GM12878 (cell line): ENCODE results near the gene PPP6R1. TPM values are rescaled to one million over a fixed set of nuclear protein-coding genes. Genes with fewer than 3 reads are reported as not detected.

ENCODE experiments used
- ASH2L ChIP-seq: fragments of 300-600, 200-600 bp; sonication (generic); IDR thresholded peaks from 2 replicates; pipeline ENCODE4 v1.6.1; 2017; ENCODE audit warnings: low read depth, mild to moderate bottlenecking, borderline replicate concordance
- BMI1 ChIP-seq: fragments of 450-650 bp; IDR thresholded peaks from 2 replicates; pipeline ENCODE4 v1.6.1; 2016; ENCODE audit warnings: mild to moderate bottlenecking, moderate library complexity, borderline replicate concordance
- CBFB ChIP-seq: IDR thresholded peaks from 2 replicates; pipeline ENCODE4 v1.6.1; 2016; ENCODE audit warnings: antibody characterized with exemption, low read depth
- ELK1 ChIP-seq: IDR thresholded peaks from 2 replicates; pipeline ENCODE4 v1.6.1; 2012; ENCODE audit warnings: low read depth, low read length, improper control_type of control experiment
- HDAC2 ChIP-seq: fragments of 200-600 bp; sonication (generic); IDR thresholded peaks from 2 replicates; pipeline ENCODE4 v1.6.1; 2017
- NKRF ChIP-seq: fragments of 450-650 bp; conservative IDR thresholded peaks from 2 replicates; pipeline ENCODE4 v1.6.1; 2017; ENCODE audit warnings: mild to moderate bottlenecking, moderate library complexity
- POLR2AphosphoS2 ChIP-seq: IDR thresholded peaks from 2 replicates; pipeline ENCODE4 v1.6.1; 2011; ENCODE audit warnings: low read depth, mild to moderate bottlenecking, low read length, improper control_type of control experiment, moderate library complexity
- POU2F2 ChIP-seq: IDR thresholded peaks from 3 replicates; pipeline ENCODE4 v1.6.1; 2011; ENCODE audit warnings: low read depth, mild to moderate bottlenecking, low read length, borderline replicate concordance
- RAD21 ChIP-seq: IDR thresholded peaks from 2 replicates; pipeline ENCODE4 v1.6.1; 2011; ENCODE audit warnings: mild to moderate bottlenecking, low read depth, low read length, moderate library complexity; ENCODE audit not compliant: insufficient read depth
- RB1 ChIP-seq: fragments of 450-650 bp; formaldehyde crosslinking; IDR thresholded peaks from 2 replicates; pipeline ENCODE4 v1.6.1; 2017; ENCODE audit warnings: mild to moderate bottlenecking, borderline replicate concordance
- SREBF2 ChIP-seq: IDR thresholded peaks from 2 replicates; pipeline ENCODE4 v1.6.1; 2012; ENCODE audit warnings: mild to moderate bottlenecking, low read length
- TCF7 ChIP-seq: IDR thresholded peaks from 2 replicates; pipeline ENCODE4 v1.6.1; 2014; ENCODE audit warnings: antibody characterized with exemption, borderline replicate concordance
- polyA plus RNA-seq, 11 experiments: library from polyadenylated mRNA; depleted of rRNA in 4 of 11; unstranded in 6 of 11; stranded (reverse) in 5 of 11; fragments of >200 nt; fragmentation: Nextera tagmentation in 4 of 11; fragmentation: Illumina TruSeq in 1 of 11; extraction: Ambion mirVana in 4 of 11; extraction: Trizol in 1 of 11; gene quantifications; 1 replicate in 1 of 11; 2 replicates in 10 of 11; pipeline versions ENCODE4 v1.2.1 to v1.2.3, GENCODE V29; 2011 to 2016; ENCODE audit warnings: inconsistent platforms in 2 of 11, missing spikeins in 2 of 11, low read depth in 1 of 11
- total RNA-seq, 4 experiments: library from RNA; depleted of rRNA in 3 of 4; stranded (reverse); fragments of >200 nt in 3 of 4; fragmentation: Illumina TruSeq in 1 of 4; extraction: Trizol in 1 of 4; gene quantifications; 2 replicates each; pipeline versions ENCODE4 v1.2.1 to v1.2.3, GENCODE V29; 2013 to 2021
- TF ChIP-seq, protein P1 (sequence below): fragments of 450-650 bp; IDR thresholded peaks from 2 replicates; pipeline ENCODE4 v1.6.1; 2017; ENCODE audit warnings: low read depth, mild to moderate bottlenecking, moderate library complexity
- TF ChIP-seq, protein P2 (sequence below), 3 experiments: IDR thresholded peaks in 2 of 3; conservative IDR thresholded peaks in 1 of 3; 2 replicates each; pipeline ENCODE4 v1.5.1; 2011; ENCODE audit warnings: low read depth in 3 of 3, low read length in 3 of 3, mild to moderate bottlenecking in 3 of 3, control low read depth in 2 of 3, moderate library complexity in 2 of 3, inconsistent platforms in 1 of 3, mixed read lengths in 1 of 3; ENCODE audit not compliant: control insufficient read depth in 2 of 3, insufficient read depth in 1 of 3; ENCODE audit errors: extremely low read depth in 1 of 3
- TF ChIP-seq, protein P3 (sequence below): fragments of 450-650 bp; IDR thresholded peaks from 2 replicates; pipeline ENCODE4 v1.6.1; 2017; ENCODE audit warnings: mild to moderate bottlenecking, low read depth, inconsistent platforms; ENCODE audit not compliant: poor library complexity, severe bottlenecking

The PPP6R1 gene
- total and polyA plus RNA-seq, 10 of the 15 experiments (the other 5 are each of a cell fraction or from before 2014, with no cell fraction given): 0.80 to 173 (median 63.7) TPM

DNA sequence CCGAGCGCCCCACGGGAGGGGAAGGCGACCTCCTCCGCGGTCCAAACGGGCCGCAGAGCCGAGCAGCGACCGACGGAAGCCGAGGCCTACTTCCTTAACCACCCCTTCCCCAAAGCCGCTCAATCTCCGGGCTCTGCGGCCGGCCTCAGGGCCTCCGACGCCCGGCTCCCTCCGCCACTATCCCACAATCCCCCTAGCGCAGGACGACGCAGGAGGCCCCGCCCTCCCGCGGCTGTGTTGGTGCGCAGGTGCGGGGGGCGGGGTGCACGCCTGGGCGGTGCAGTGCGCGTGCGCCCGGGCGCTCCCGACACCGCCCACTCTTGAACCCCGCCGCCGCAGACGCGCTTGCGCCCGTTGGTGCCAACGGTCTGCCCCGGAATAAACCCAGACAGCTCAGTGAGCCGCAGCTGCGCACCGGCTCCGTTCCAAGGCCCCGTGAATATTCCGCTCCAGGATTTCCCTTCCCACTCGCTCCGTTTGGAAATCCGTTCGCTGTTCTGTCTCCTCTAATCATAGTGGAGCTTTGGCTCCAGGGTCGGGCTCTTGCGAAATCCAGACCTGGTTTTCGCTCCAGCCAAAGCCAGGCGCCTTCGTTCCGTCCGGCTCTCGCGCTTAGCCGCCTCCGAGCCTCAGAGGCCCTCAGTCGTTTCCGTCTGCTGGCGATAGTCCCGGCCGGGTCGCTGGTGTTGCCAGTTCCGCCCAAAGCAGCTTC is at the start of gene PPP6R1 (continued):
- TF ChIP-seq, protein P1, sequence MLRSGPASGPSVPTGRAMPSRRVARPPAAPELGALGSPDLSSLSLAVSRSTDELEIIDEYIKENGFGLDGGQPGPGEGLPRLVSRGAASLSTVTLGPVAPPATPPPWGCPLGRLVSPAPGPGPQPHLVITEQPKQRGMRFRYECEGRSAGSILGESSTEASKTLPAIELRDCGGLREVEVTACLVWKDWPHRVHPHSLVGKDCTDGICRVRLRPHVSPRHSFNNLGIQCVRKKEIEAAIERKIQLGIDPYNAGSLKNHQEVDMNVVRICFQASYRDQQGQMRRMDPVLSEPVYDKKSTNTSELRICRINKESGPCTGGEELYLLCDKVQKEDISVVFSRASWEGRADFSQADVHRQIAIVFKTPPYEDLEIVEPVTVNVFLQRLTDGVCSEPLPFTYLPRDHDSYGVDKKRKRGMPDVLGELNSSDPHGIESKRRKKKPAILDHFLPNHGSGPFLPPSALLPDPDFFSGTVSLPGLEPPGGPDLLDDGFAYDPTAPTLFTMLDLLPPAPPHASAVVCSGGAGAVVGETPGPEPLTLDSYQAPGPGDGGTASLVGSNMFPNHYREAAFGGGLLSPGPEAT: peak; percentile 98
- TF ChIP-seq ASH2L: no peak
- peak; percentile 60 for TF ChIP-seq CBFB
- peak; percentile 83 for TF ChIP-seq POU2F2
- no peak for TF ChIP-seq BMI1
- no peak; the same call in none of the 2 replicates for TF ChIP-seq NKRF
- TF ChIP-seq RB1: peak; percentile 91; the same call in 1 of the 2 replicates
- TF ChIP-seq, protein P2, sequence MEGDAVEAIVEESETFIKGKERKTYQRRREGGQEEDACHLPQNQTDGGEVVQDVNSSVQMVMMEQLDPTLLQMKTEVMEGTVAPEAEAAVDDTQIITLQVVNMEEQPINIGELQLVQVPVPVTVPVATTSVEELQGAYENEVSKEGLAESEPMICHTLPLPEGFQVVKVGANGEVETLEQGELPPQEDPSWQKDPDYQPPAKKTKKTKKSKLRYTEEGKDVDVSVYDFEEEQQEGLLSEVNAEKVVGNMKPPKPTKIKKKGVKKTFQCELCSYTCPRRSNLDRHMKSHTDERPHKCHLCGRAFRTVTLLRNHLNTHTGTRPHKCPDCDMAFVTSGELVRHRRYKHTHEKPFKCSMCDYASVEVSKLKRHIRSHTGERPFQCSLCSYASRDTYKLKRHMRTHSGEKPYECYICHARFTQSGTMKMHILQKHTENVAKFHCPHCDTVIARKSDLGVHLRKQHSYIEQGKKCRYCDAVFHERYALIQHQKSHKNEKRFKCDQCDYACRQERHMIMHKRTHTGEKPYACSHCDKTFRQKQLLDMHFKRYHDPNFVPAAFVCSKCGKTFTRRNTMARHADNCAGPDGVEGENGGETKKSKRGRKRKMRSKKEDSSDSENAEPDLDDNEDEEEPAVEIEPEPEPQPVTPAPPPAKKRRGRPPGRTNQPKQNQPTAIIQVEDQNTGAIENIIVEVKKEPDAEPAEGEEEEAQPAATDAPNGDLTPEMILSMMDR (IDR thresholded peaks at IDR 0.05 in 2 of 3, conservative IDR thresholded peaks at IDR 0.05 in 1 of 3; ENCODE audit: control insufficient read depth in 2 of 3, extremely low read depth in 1 of 3, insufficient read depth in 1 of 3, low read depth in 3 of 3, low read length in 3 of 3): no peak
- TF ChIP-seq TCF7: no peak
- TF ChIP-seq POLR2AphosphoS2: peak; percentile 82; the same call in 1 of the 2 replicates
- TF ChIP-seq ELK1: peak; percentile 9
- TF ChIP-seq HDAC2: no peak; the same call in 1 of the 2 replicates
- no peak for TF ChIP-seq RAD21
- no peak for TF ChIP-seq SREBF2
- TF ChIP-seq, protein P3, sequence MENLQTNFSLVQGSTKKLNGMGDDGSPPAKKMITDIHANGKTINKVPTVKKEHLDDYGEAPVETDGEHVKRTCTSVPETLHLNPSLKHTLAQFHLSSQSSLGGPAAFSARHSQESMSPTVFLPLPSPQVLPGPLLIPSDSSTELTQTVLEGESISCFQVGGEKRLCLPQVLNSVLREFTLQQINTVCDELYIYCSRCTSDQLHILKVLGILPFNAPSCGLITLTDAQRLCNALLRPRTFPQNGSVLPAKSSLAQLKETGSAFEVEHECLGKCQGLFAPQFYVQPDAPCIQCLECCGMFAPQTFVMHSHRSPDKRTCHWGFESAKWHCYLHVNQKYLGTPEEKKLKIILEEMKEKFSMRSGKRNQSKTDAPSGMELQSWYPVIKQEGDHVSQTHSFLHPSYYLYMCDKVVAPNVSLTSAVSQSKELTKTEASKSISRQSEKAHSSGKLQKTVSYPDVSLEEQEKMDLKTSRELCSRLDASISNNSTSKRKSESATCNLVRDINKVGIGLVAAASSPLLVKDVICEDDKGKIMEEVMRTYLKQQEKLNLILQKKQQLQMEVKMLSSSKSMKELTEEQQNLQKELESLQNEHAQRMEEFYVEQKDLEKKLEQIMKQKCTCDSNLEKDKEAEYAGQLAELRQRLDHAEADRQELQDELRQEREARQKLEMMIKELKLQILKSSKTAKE: peak; percentile 97
